H1 (cell line): ENCODE results near the gene R3HDM2. TPM values are rescaled to one million over a fixed set of nuclear protein-coding genes. Genes with fewer than 3 reads are reported as not detected.

ENCODE experiments used
- CTCF ChIA-PET: fragments of 300-600 bp; sonication (Branson Sonifier 250); formaldehyde crosslinking; loops from one replicate; lab custom pipeline; 2021; ENCODE audit not compliant: partially characterized antibody; lab: Charles Lee
- POLR2A ChIA-PET: fragments of 300-600 bp; sonication (Branson Sonifier 250); formaldehyde crosslinking; loops from one replicate; lab custom pipeline; 2021; ENCODE audit warnings: inconsistent platforms; ENCODE audit not compliant: partially characterized antibody; lab: Charles Lee
- DNase-seq, 2 experiments: peaks; one replicate each; pipeline versions ENCODE4 v3.0.0 to v3.0.0-alpha.2; 2010 to 2022; ENCODE audit warnings: low spot score in 2 of 2, low read depth in 1 of 2, mixed read lengths in 1 of 2
- FAIRE-seq: peaks from 2 replicates; lab custom pipeline; 2011; peaks lifted over from hg19 to GRCh38; lab: Jason Lieb, UNC
- H2AFZ ChIP-seq: 2 replicates; pipeline ENCODE4 v1.8.1; 2012; ENCODE audit warnings: low read length, inconsistent platforms
- H2AK5ac ChIP-seq: 2 replicates; pipeline ENCODE4 v1.6.1; 2013; ENCODE audit warnings: low read depth, low read length
- H2BK120ac ChIP-seq: replicated peaks from 2 replicates; pipeline ENCODE3; 2013; ENCODE audit warnings: low read depth, low read length, inconsistent platforms
- H2BK12ac ChIP-seq: 2 replicates; pipeline ENCODE4 v1.6.1; 2013; ENCODE audit warnings: low read depth, low read length
- H2BK15ac ChIP-seq: 2 replicates; pipeline ENCODE4 v1.6.1; 2013; ENCODE audit warnings: low read length
- H2BK20ac ChIP-seq: 2 replicates; pipeline ENCODE4 v1.6.1; 2013; ENCODE audit warnings: low read length
- H2BK5ac ChIP-seq: 2 replicates; pipeline ENCODE4 v1.6.1; 2013; ENCODE audit warnings: low read depth, low read length
- H3K14ac ChIP-seq: 2 replicates; pipeline ENCODE4 v1.6.1; 2013; ENCODE audit warnings: inconsistent platforms; ENCODE audit not compliant: insufficient read length
- H3K18ac ChIP-seq: 2 replicates; pipeline ENCODE4 v1.6.1; 2013; ENCODE audit warnings: low read length; ENCODE audit errors: extremely low read depth
- H3K23ac ChIP-seq: 2 replicates; pipeline ENCODE4 v1.6.1; 2013; ENCODE audit warnings: inconsistent platforms; ENCODE audit not compliant: insufficient read length
- H3K23me2 ChIP-seq: 2 replicates; pipeline ENCODE4 v1.6.1; 2013; ENCODE audit warnings: low read depth, low read length
- H3K27ac ChIP-seq: 2 replicates; pipeline ENCODE4 v1.6.1; 2011; ENCODE audit warnings: low read depth, low read length, inconsistent platforms
- H3K27me3 ChIP-seq, 4 experiments: replicated peaks in 1 of 4; 1 replicate in 1 of 4; 2 replicates in 3 of 4; pipeline versions ENCODE4 v1.6.1 to v1.8.1; 2011 to 2013; ENCODE audit warnings: low read length in 3 of 4, mild to moderate bottlenecking in 3 of 4, inconsistent platforms in 2 of 4, mixed read lengths in 2 of 4, moderate library complexity in 1 of 4; ENCODE audit not compliant: control insufficient read depth in 3 of 4, insufficient read depth in 3 of 4; ENCODE audit errors: extremely low read depth in 1 of 4
- H3K36me3 ChIP-seq, 4 experiments: 2 replicates each; pipeline versions ENCODE4 v1.6.1 to v1.8.1; 2011 to 2013; ENCODE audit warnings: mild to moderate bottlenecking in 4 of 4, low read length in 3 of 4, moderate library complexity in 2 of 4, control low read depth in 1 of 4, inconsistent platforms in 1 of 4; ENCODE audit not compliant: insufficient read depth in 4 of 4, control insufficient read depth in 2 of 4
- H3K4ac ChIP-seq: replicated peaks from 2 replicates; pipeline ENCODE3; 2013; ENCODE audit warnings: low read length, low read depth, mixed read lengths, inconsistent platforms; ENCODE audit not compliant: insufficient read length
- H3K4me1 ChIP-seq, 4 experiments: replicated peaks in 1 of 4; 1 replicate in 1 of 4; 2 replicates in 3 of 4; pipeline versions ENCODE4 v1.6.1 to v1.8.1; 2011 to 2013; ENCODE audit warnings: low read length in 3 of 4, inconsistent platforms in 2 of 4, mixed read lengths in 1 of 4; ENCODE audit not compliant: insufficient read depth in 4 of 4, control insufficient read depth in 3 of 4
- H3K4me2 ChIP-seq, 2 experiments: 2 replicates each; pipeline versions ENCODE4 v1.6.1 to v1.8.1; 2011 to 2013; ENCODE audit warnings: low read depth in 2 of 2, low read length in 2 of 2, control low read depth in 1 of 2, inconsistent platforms in 1 of 2, mild to moderate bottlenecking in 1 of 2; ENCODE audit not compliant: insufficient read depth in 1 of 2
- H3K4me3 ChIP-seq, 4 experiments: fragments of 200-600, 300-600 bp in 1 of 4; sonication (generic), shearing (Covaris generic), sonication (Bioruptor Twin) in 1 of 4; 2 replicates each; pipeline versions ENCODE4 v1.5.1 to v1.8.1; 2011 to 2016; ENCODE audit warnings: low read length in 4 of 4, low read depth in 3 of 4, control low read depth in 2 of 4, inconsistent platforms in 2 of 4, mild to moderate bottlenecking in 2 of 4, mixed read lengths in 1 of 4, moderate library complexity in 1 of 4; ENCODE audit not compliant: insufficient read depth in 2 of 4; ENCODE audit errors: extremely low read depth in 1 of 4
- H3K56ac ChIP-seq: replicated peaks from 2 replicates; pipeline ENCODE3; 2013; ENCODE audit warnings: low read depth, mild to moderate bottlenecking, mixed read lengths, low read length, inconsistent platforms; ENCODE audit not compliant: insufficient read length
- H3K79me1 ChIP-seq: 2 replicates; pipeline ENCODE4 v1.6.1; 2013; ENCODE audit warnings: low read depth, low read length, control low read depth
- H3K79me2 ChIP-seq, 2 experiments: 2 replicates each; pipeline versions ENCODE4 v1.6.1 to v1.8.1; 2012 to 2013; ENCODE audit warnings: low read length in 2 of 2, mild to moderate bottlenecking in 2 of 2, inconsistent platforms in 1 of 2; ENCODE audit not compliant: insufficient read depth in 2 of 2, control insufficient read depth in 1 of 2
- H3K9ac ChIP-seq, 4 experiments: replicated peaks in 1 of 4; 1 replicate in 1 of 4; 2 replicates in 3 of 4; pipeline versions ENCODE4 v1.6.1 to v1.8.1; 2011 to 2013; ENCODE audit warnings: low read depth in 3 of 4, low read length in 3 of 4, control low read depth in 2 of 4, mild to moderate bottlenecking in 2 of 4, moderate library complexity in 2 of 4, inconsistent platforms in 1 of 4; ENCODE audit errors: extremely low read depth in 1 of 4
- H3K9me3 ChIP-seq, 2 experiments: 2 replicates each; pipeline versions ENCODE4 v1.6.1 to v1.8.1; 2012 to 2013; ENCODE audit warnings: mild to moderate bottlenecking in 2 of 2, moderate library complexity in 2 of 2, control low read depth in 1 of 2, inconsistent platforms in 1 of 2, low read depth in 1 of 2, low read length in 1 of 2, mixed read lengths in 1 of 2; ENCODE audit not compliant: insufficient read depth in 2 of 2
- H4K20me1 ChIP-seq, 2 experiments: replicated peaks in 1 of 2; 2 replicates each; pipeline versions ENCODE3 to v1.8.1; 2011 to 2013; ENCODE audit warnings: inconsistent platforms in 2 of 2, low read length in 2 of 2, mild to moderate bottlenecking in 1 of 2; ENCODE audit not compliant: insufficient read depth in 2 of 2, control insufficient read depth in 1 of 2
- H4K5ac ChIP-seq: 2 replicates; pipeline ENCODE4 v1.6.1; 2013; ENCODE audit warnings: low read length, low read depth, mixed read lengths, inconsistent platforms; ENCODE audit not compliant: insufficient read length
- H4K8ac ChIP-seq: 2 replicates; pipeline ENCODE4 v1.8.0; 2013; ENCODE audit warnings: mild to moderate bottlenecking, moderate library complexity, low read length, inconsistent platforms; ENCODE audit not compliant: insufficient read depth; ENCODE audit errors: extremely low read depth
- H4K91ac ChIP-seq: replicated peaks from 2 replicates; pipeline ENCODE3; 2013; ENCODE audit warnings: low read length, mixed read lengths, inconsistent platforms; ENCODE audit not compliant: insufficient read length
- JUN ChIP-seq: IDR thresholded peaks from 2 replicates; pipeline ENCODE4 v1.6.1; 2011; ENCODE audit warnings: low read depth, mild to moderate bottlenecking, improper control_type of control experiment, low read length
- JUND ChIP-seq: IDR thresholded peaks from 2 replicates; pipeline ENCODE4 v1.6.1; 2011; ENCODE audit warnings: mild to moderate bottlenecking, improper control_type of control experiment, low read length
- SP2 ChIP-seq: IDR thresholded peaks from 2 replicates; pipeline ENCODE4 v1.6.1; 2012; ENCODE audit warnings: mild to moderate bottlenecking, low read length, inconsistent platforms
- WGBS, 2 experiments: shearing (Covaris generic) in 1 of 2; methylation state at CpG; one replicate each; pipeline versions ENCODE4 v1.1.6 to v1.1.7; 2013 to 2015; ENCODE audit warnings: low lambda C conversion rate in 2 of 2, mixed read lengths in 2 of 2, inconsistent platforms in 1 of 2, low coverage in 1 of 2, missing lambda C conversion rate in 1 of 2; ENCODE audit not compliant: insufficient replicate concordance in 2 of 2, insufficient coverage in 1 of 2, insufficient read length in 1 of 2; ENCODE audit errors: extremely low coverage in 1 of 2, missing lambda C conversion rate in 1 of 2; 5-methylcytosine and 5-hydroxymethylcytosine counted together
- polyA plus RNA-seq, 7 experiments: library from polyadenylated mRNA; depleted of rRNA in 3 of 7; stranded (reverse) in 5 of 7; unstranded in 2 of 7; fragments of >200 nt in 5 of 7; fragments of 200-250 nt in 2 of 7; gene quantifications; 1 replicate in 5 of 7; 2 replicates in 1 of 7; 4 replicates in 1 of 7; pipeline versions ENCODE4 v1.2.1 to v1.2.3, GENCODE V29; 2011 to 2013; ENCODE audit warnings: missing spikeins in 2 of 7, mixed read lengths in 2 of 7
- total RNA-seq: library from RNA; stranded (reverse); fragmentation: NEBNext Ultra II Directional; extraction: Animal tissue kit (Norgen Biotek cat#: 25700); gene quantifications from 2 replicates; pipeline ENCODE4 v1.2.1, GENCODE V29; 2021

Gene R3HDM2
- total and polyA plus RNA-seq, 2 of the 8 experiments (the other 6 are each of a cell fraction or from before 2014, with no cell fraction given), result 25.6 to 27.0 TPM

DNA sequence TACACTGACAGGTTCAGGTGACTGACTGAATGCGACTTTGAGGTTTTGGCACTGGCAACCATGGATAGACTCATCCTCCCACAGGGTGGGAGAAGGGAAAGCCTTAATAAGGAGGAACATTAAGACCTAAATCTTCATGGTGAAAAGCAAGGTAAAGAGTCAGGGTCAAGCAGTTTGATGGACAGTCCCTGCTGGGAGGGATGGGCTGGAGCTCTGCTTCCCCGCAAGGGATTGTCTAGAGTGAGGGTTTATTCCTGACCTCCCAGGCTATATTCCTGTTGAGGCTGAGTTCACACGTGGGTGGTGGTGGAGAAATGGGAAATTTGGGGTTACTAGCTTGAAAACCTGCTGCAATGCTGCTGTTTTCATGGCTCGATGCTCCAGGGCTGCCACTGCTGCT is 170.5 kb downstream of the R3HDM2 start:
- WGBS, 2 experiments, result 91% methylated on average over 4 of the region's 4 CpGs; no CpG with 5 or more reads in 1 of the 2 experiments
- FAIRE-seq (no peak), DNase-seq (no peak)
- Histone ChIP-seq H2AFZ (no peak overlapping the region), H4K8ac (no peak overlapping the region), H4K91ac (no peak overlapping the region), H2BK20ac (no peak overlapping the region), H3K23ac (no peak overlapping the region), H3K79me2 (no peaks in the 10 kb centered on the region), H3K9me3 (no peaks in the 10 kb centered on the region), H3K4me1 (peaks cover 0 to 7% (median 3%) of the 10 kb centered on the region in 4 experiments; a peak in 5 of 7 replicates), H3K27me3 (no peaks in the 10 kb centered on the region), H2BK5ac (no peak overlapping the region), H2BK12ac (no peak overlapping the region), H3K4me2 (no peak overlapping the region), H3K27ac (no peak overlapping the region), H3K4me3 (no peak overlapping the region), H2BK15ac (no peak overlapping the region), H4K20me1 (peaks cover 0 to 2% of the 10 kb centered on the region in 2 experiments), H3K14ac (no peak overlapping the region), H3K9ac (no peak overlapping the region), H3K4ac (no peak overlapping the region), H3K79me1 (no peaks in the 10 kb centered on the region; the same call in 1 of the 2 replicates), H3K23me2 (no peaks in the 10 kb centered on the region), H2BK120ac (no peak overlapping the region), H3K18ac (no peak overlapping the region), H3K36me3 (peaks cover 2 to 21% (median 6%) of the 10 kb centered on the region in 4 experiments; a peak in 6 of 8 replicates), H3K56ac (no peak overlapping the region), H2AK5ac (no peak overlapping the region), H4K5ac (no peak overlapping the region)
- TF ChIP-seq SP2, result no peak
- no peak for TF ChIP-seq JUN
- no peak for TF ChIP-seq JUND
- ChIA-PET POLR2A (interaction anchor here (1.3 to 4.8 kb wide), 4 partner anchors 8 to 194 kb away, joined by 3 to 28 read pairs (median 8); partner anchors contain the start of genes INHBE and SHMT2), CTCF (interaction anchor here (0.6 to 7.9 kb wide), 15 partner anchors 8 to 349 kb away, joined by 3 to 74 read pairs (median 9); partner anchors contain the start of gene STAC3)
